Type B pancreatic cell (in vitro differentiated cells): ENCODE data around the gene OLA1. TPM values are rescaled to one million over a fixed set of nuclear protein-coding genes. Genes with fewer than 3 reads are reported as not detected.

Experiments
- DNase-seq: peaks from one replicate; pipeline ENCODE4 v3.0.0; 2021; ENCODE audit warnings: mixed read lengths; ENCODE audit not compliant: unreplicated experiment; ENCODE audit errors: extremely low spot score
- H3K27ac Mint-ChIP-seq: 2 replicates; pipeline ENCODE4 v1.8.0; 2021; ENCODE audit warnings: mild to moderate bottlenecking, mixed read lengths
- H3K27me3 Mint-ChIP-seq: 2 replicates; pipeline ENCODE4 v1.8.0; 2021; ENCODE audit warnings: mixed read lengths
- H3K36me3 Mint-ChIP-seq: 2 replicates; pipeline ENCODE4 v1.8.0; 2021; ENCODE audit warnings: mixed read lengths
- H3K4me1 Mint-ChIP-seq: one replicate; pipeline ENCODE4 v1.8.0; 2021; ENCODE audit warnings: mixed read lengths; ENCODE audit not compliant: unreplicated experiment
- H3K4me3 Mint-ChIP-seq: 2 replicates; pipeline ENCODE4 v1.8.0; 2021; ENCODE audit warnings: mild to moderate bottlenecking, mixed read lengths
- H3K9me3 Mint-ChIP-seq: 2 replicates; pipeline ENCODE4 v1.8.0; 2021; ENCODE audit warnings: mixed read lengths
- total RNA-seq: library from RNA; stranded (reverse); gene quantifications from 2 replicates; pipeline ENCODE4 v1.2.1, GENCODE V29; 2021; ENCODE audit warnings: low replicate concordance
- TF ChIP-seq, protein P1 (sequence below): fragments of 200-600 bp; sonication (generic); conservative IDR thresholded peaks from 2 replicates; pipeline ENCODE4 v1.5.0; 2021; ENCODE audit warnings: antibody characterized with exemption, mild to moderate bottlenecking

OLA1 gene
- total RNA-seq, 1 donor from 2014 or later: 94.4 TPM

- Mint-ChIP-seq H3K36me3 (peaks cover 5% of the 10 kb centered on the region), H3K4me1 (no peaks in the 10 kb centered on the region), H3K27ac (no peak overlapping the region), H3K9me3 (no peaks in the 10 kb centered on the region), H3K27me3 (no peaks in the 10 kb centered on the region), H3K4me3 (no peak overlapping the region)
- TF ChIP-seq, protein P1, sequence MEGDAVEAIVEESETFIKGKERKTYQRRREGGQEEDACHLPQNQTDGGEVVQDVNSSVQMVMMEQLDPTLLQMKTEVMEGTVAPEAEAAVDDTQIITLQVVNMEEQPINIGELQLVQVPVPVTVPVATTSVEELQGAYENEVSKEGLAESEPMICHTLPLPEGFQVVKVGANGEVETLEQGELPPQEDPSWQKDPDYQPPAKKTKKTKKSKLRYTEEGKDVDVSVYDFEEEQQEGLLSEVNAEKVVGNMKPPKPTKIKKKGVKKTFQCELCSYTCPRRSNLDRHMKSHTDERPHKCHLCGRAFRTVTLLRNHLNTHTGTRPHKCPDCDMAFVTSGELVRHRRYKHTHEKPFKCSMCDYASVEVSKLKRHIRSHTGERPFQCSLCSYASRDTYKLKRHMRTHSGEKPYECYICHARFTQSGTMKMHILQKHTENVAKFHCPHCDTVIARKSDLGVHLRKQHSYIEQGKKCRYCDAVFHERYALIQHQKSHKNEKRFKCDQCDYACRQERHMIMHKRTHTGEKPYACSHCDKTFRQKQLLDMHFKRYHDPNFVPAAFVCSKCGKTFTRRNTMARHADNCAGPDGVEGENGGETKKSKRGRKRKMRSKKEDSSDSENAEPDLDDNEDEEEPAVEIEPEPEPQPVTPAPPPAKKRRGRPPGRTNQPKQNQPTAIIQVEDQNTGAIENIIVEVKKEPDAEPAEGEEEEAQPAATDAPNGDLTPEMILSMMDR: no peak
- no peak for DNase-seq
Measured at GRCh38 chr2:174217869-174218268, 30.5 kb downstream of the OLA1 start.

GRCh38 chr2:174211954-174212353, 36.4 kb downstream of the OLA1 start:
- Mint-ChIP-seq H3K9me3 (no peaks in the 10 kb centered on the region), H3K4me3 (no peak overlapping the region), H3K27ac (no peak overlapping the region), H3K4me1 (peaks cover 5% of the 10 kb centered on the region), H3K27me3 (no peaks in the 10 kb centered on the region), H3K36me3 (no peaks in the 10 kb centered on the region)
- DNase-seq: no peak
- TF ChIP-seq, protein P1: no peak

GRCh38 chr2:174210862-174211261, 37.5 kb downstream of the OLA1 start:
- Mint-ChIP-seq H3K36me3 (no peaks in the 10 kb centered on the region), H3K27me3 (no peaks in the 10 kb centered on the region), H3K4me3 (no peak overlapping the region), H3K4me1 (peaks cover 5% of the 10 kb centered on the region), H3K27ac (no peak overlapping the region), H3K9me3 (no peaks in the 10 kb centered on the region)
- no peak for DNase-seq
- TF ChIP-seq, protein P1: no peak

DNA sequence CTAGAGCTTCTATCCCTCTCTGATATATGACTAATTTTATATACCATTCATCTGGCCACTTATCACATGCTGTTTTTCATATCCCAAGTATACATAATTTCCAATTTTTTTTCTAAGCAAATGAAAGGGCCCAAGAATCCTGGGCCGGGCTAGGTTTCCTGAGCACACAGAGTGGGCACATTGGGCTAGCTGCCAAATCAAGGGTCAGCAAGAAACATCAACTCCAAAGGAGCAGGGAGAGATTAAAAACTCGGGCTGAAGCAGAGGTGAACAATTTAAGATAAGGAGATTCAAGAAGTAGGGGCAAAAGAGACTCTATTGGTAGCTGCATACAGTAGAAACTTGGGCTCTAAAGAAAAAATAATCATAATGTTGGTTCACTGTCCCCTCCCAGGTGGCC, 39.0 kb downstream of the OLA1 start:
- no peak for DNase-seq
- Mint-ChIP-seq H3K4me3 (no peak overlapping the region), H3K4me1 (peaks cover 5% of the 10 kb centered on the region), H3K9me3 (no peaks in the 10 kb centered on the region), H3K27me3 (no peaks in the 10 kb centered on the region), H3K36me3 (no peaks in the 10 kb centered on the region), H3K27ac (no peak overlapping the region)
- TF ChIP-seq, protein P1: no peak

DNA sequence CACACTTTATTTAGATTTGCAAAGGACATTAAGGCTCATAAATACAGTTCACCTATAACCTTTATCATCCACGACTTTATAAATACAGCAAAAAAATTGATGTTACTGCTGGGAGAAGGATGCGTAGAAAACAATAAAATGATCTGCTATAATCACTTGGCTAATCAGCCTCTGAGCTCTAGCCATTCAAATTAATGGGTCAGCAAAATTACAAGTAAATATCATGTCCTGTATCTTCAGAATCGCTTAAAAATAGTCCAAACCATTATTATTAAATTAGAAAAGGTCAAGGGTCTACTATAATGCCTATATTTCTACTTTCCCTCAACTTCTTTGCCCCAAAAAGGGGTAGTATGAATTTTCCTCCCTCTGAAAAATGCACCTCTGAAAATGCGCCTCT, 40.3 kb downstream of the OLA1 start:
- Mint-ChIP-seq H3K27me3 (no peaks in the 10 kb centered on the region), H3K27ac (no peak overlapping the region), H3K4me3 (no peak overlapping the region), H3K36me3 (no peaks in the 10 kb centered on the region), H3K9me3 (no peaks in the 10 kb centered on the region), H3K4me1 (peaks cover 5% of the 10 kb centered on the region)
- TF ChIP-seq, protein P1: no peak
- no peak for DNase-seq

DNA sequence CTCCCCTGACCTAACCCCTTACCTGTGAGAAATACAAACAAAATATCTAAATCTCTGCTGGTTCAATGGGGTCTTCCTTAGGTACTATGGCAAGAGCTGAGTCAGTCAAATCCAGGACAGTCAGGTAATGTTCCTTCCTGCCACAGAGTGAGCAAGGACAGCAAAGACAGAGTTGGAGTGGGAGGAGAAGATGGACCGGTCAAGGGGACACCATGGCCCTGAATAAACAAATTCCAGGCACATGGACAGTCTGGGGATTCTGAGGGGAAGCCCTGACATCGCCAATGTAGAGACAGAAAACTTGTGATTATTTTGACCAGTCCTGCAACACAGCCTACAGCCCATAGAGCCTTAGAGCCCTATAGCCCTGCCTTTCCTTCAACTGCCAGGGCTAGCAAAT, 42.8 kb downstream of the OLA1 start:
- Mint-ChIP-seq H3K27ac (no peak overlapping the region), H3K36me3 (no peaks in the 10 kb centered on the region), H3K9me3 (no peaks in the 10 kb centered on the region), H3K4me1 (peaks cover 5% of the 10 kb centered on the region), H3K4me3 (no peak overlapping the region), H3K27me3 (no peaks in the 10 kb centered on the region)
- TF ChIP-seq, protein P1: no peak
- DNase-seq: no peak
